Epithelial cell of esophagus (primary cell): Measurements from ENCODE around the gene CHAF1A.
A peak's percentile ranks its signal among the peaks of the same experiment; 100 is the strongest.

Source experiments
- DNase-seq: peaks from one replicate; pipeline ENCODE4 v3.0.0; 2010; ENCODE audit warnings: low read depth
- H3K4me3 ChIP-seq: 2 replicates; pipeline ENCODE4 v1.5.1; 2011; ENCODE audit warnings: mild to moderate bottlenecking, low read length, control low read depth
- CTCF ChIP-seq: IDR thresholded peaks from 2 replicates; pipeline ENCODE4 v1.5.1; 2011; ENCODE audit warnings: low read depth, mild to moderate bottlenecking, low read length, control low read depth, inconsistent platforms; ENCODE audit not compliant: insufficient read depth; ENCODE audit errors: missing control alignments

CHAF1A gene

DNA sequence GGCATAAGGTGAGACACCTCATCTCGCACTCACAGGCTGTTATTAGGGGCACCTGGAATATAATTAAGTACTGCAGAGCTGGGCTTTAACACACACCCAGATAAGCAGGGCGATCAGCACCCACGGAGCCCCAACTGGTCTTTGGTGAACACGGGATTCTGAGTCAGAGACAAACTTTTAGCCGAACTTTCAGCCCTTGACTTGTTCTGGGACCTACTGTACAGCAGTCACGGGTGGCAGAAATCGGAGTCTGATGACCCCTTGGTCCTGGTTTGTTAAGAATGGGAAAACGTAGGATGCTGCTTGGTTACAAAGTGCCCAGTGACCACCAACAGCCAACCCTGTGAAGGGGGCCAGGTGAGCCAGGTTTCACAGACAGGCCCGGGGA is 11.1 kb upstream of the CHAF1A start:
- TF ChIP-seq CTCF: no peak
- no peak overlapping the region for H3K4me3 ChIP-seq
- DNase-seq: peak; percentile 44

DNA sequence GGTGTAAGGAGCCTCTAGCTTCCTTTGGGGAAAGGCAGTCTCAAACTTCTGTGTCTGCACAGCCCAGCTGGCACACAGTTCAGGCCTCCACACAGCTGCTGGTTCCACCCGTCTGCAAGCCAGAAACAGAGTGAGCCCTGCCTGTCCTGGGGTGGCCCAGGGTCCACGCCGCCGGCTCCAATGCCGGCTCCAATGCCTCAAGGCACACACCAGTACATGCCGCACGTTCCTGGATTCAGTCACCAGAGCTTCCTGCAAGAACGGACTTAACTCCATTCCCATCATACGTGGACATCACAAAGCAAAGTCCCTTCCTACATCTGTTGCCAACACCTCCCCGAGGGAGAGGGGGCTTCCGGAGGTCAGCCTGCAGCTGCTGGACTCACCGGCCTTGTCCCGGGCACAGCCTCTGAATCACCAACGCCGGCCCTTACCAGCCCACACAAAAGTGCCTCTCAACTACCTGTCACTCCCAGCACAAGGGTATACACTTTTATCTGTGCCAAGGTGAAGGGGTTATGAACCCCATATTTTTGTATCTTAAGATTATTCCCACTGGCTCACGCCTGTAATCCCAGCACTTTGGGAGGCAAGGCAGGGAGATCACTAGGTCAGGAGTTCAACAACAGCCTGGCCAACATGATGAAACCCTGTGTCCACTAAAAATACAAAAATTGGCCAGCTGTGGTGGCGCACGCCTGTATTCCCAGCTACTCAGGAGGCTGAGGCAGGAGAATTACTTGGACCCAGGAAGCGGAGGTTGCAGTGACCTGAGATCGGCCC is 10.5 kb upstream of the CHAF1A start:
- no peak overlapping the region for H3K4me3 ChIP-seq
- DNase-seq: peak; percentile 59
- TF ChIP-seq CTCF: no peak

GRCh38 chr19:4393947-4394590 is 8.4 kb upstream of the CHAF1A start:
- no peak for TF ChIP-seq CTCF
- no peak overlapping the region for H3K4me3 ChIP-seq
- DNase-seq: no peak

DNA sequence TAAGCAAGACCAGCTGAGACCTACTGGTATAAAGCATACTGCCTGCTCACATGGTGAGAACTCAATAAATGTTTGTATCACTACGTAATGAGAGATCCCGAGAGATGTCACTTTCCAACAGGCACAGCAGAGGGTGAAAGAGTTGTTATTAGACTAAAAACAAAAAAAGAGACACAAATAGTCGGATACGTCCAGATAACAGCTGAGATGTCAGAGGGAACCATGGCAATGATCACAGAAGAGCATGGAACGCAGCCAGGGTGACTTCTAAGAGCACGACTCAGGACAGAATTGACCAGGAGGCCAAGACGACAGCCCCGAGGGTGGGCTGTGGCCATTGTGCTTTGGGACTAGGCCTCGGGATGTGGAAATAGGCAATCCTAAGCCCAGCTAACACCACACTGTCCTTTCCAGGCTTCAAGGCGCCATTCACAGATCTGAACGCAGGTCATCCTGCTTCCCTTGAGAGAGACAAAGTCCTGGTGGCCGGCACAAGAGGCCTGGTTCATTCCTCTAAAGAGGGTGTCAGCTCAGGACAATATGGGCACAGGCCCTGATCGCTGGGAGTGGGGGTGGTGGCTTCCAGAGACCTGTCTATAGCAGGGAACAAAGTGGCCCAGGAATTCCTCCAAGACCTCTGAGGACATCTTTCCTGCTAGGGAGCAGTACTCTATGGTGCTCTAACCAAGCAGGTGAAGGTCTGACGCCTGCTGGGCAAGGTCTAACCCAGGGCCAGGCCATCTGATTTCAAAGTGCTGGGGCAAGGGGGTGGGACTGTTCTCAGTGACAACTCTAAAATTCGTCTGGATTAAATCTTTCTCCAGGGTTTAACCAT is 5.3 kb upstream of the CHAF1A start:
- H3K4me3 ChIP-seq: no peak overlapping the region
- DNase-seq: no peak
- no peak for TF ChIP-seq CTCF

GRCh38 chr19:4399812-4400134 is 2.7 kb upstream of the CHAF1A start:
- H3K4me3 ChIP-seq: peak overlapping the region; percentile 83
- no peak for TF ChIP-seq CTCF
- DNase-seq: peak; percentile 21

- DNase-seq: peak; percentile 91
- H3K4me3 ChIP-seq: peak within 1 kb of the TSS; percentile 83
- TF ChIP-seq CTCF: peak; percentile 87
Measured at GRCh38 chr19:4400135-4400936, 2.1 kb upstream of the CHAF1A start, which contains the start of gene SH3GL1. SH3GL1 (minus strand) TSS chr19:4400547; CDS start chr19:4400368, 179 bp downstream.
